ENCODE results near the gene BRAP. TPM values are rescaled to one million over a fixed set of nuclear protein-coding genes. Genes with fewer than 3 reads are reported as not detected.
"Not testable (repeated sequence)": the region's sequence is repeated elsewhere in the genome, so short reads cannot be mapped to it uniquely, and the experiment has no call there.

Gene BRAP
- total RNA-seq, 1 donor from 2014 or later = 20.9 TPM

DNA sequence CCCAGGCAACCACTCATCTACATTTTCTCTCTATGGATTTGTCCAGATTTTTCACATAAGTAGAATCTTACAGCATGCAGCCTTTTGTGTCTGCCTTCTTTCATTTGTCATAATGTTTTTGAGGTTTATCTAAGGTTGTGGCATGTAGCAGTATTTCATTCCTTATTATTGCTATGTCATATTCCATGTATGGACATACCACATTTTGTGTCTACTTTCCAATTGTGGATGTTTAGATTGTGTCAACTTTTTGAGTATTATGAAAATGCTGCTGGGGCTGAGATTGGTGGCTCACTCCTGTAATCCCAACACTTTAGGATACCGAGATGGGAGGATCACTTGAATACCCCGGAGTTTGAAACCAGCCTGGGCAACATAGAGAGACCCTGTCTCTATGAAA, 83.4 kb downstream of the BRAP start:
- TF ChIP-seq, protein P1, sequence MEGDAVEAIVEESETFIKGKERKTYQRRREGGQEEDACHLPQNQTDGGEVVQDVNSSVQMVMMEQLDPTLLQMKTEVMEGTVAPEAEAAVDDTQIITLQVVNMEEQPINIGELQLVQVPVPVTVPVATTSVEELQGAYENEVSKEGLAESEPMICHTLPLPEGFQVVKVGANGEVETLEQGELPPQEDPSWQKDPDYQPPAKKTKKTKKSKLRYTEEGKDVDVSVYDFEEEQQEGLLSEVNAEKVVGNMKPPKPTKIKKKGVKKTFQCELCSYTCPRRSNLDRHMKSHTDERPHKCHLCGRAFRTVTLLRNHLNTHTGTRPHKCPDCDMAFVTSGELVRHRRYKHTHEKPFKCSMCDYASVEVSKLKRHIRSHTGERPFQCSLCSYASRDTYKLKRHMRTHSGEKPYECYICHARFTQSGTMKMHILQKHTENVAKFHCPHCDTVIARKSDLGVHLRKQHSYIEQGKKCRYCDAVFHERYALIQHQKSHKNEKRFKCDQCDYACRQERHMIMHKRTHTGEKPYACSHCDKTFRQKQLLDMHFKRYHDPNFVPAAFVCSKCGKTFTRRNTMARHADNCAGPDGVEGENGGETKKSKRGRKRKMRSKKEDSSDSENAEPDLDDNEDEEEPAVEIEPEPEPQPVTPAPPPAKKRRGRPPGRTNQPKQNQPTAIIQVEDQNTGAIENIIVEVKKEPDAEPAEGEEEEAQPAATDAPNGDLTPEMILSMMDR (conservative IDR thresholded peaks at IDR 0.05) = no peak
- Mint-ChIP-seq H3K36me3 (no peaks in the 10 kb centered on the region), H3K4me3 (peak overlapping the region; percentile 39), H3K4me1 (ENCODE audit: unreplicated experiment) (peaks cover 13% of the 10 kb centered on the region), H3K27ac (peak overlapping the region; percentile 14), H3K9me3 (no peaks in the 10 kb centered on the region), H3K27me3 (peaks cover 2% of the 10 kb centered on the region)
- no peak for DNase-seq (ENCODE audit: extremely low spot score, unreplicated experiment)

DNA sequence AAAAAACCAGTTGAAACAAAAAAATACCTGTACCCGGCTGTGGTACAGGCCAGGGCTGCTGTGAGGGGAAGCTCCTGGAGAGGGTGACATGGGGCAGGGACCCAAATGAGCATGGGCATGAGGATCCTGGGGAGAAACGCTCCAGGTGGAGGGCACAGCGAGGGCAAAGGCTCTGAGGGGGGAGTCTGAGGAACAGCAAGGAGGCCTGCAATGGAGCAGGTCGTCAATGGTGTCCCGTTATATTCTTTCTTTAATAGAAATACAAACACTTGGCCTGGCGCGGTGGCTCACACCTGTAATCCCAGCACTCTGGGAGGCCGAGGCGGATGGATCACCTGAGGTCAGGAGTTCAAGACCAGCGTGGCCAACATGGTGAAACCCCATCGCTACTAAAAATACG, 84.8 kb downstream of the BRAP start:
- DNase-seq (ENCODE audit: extremely low spot score, unreplicated experiment); H3K4me3 Mint-ChIP-seq: not testable (repeated sequence)

DNA sequence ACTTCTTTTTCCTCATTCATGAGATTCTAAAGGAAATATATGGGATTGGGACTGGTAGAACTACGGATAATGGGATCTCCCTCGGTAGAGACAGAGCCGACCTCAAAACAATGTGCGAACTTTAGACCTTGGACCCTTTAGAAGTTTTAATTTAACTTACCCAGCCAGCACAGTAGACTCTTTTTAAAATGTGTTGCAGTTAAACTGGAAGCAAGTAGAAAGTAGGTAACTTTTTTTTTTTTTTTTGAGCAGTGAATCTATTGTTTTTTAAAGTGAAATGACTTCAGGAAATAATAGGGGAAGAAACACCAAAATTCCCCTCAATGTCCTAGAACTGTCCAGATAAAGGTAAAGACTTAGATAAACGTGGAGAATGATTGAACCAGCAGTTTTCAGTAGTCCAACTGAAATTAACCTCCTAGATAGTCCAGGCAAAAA, 85.5 kb downstream of the BRAP start:
- H3K4me3 Mint-ChIP-seq = peak overlapping the region; percentile 83
- no peaks in the 10 kb centered on the region for H3K9me3 Mint-ChIP-seq
- TF ChIP-seq, protein P1 (conservative IDR thresholded peaks at IDR 0.05) = no peak
- no peak for DNase-seq (ENCODE audit: extremely low spot score, unreplicated experiment)
- peaks cover 4% of the 10 kb centered on the region for H3K27me3 Mint-ChIP-seq
- peak overlapping the region; percentile 89 for H3K27ac Mint-ChIP-seq
- peaks cover 18% of the 10 kb centered on the region for H3K4me1 Mint-ChIP-seq (ENCODE audit: unreplicated experiment)
- peaks cover 4% of the 10 kb centered on the region for H3K36me3 Mint-ChIP-seq

More for the DNA sequence above, 84.8 kb downstream of the BRAP start:
- Mint-ChIP-seq H3K4me1 (ENCODE audit: unreplicated experiment) (peaks cover 14% of the 10 kb centered on the region), H3K27ac (peak overlapping the region; percentile 29)
- not testable (repeated sequence) for H3K27me3 Mint-ChIP-seq, H3K36me3 Mint-ChIP-seq, H3K9me3 Mint-ChIP-seq

DNA sequence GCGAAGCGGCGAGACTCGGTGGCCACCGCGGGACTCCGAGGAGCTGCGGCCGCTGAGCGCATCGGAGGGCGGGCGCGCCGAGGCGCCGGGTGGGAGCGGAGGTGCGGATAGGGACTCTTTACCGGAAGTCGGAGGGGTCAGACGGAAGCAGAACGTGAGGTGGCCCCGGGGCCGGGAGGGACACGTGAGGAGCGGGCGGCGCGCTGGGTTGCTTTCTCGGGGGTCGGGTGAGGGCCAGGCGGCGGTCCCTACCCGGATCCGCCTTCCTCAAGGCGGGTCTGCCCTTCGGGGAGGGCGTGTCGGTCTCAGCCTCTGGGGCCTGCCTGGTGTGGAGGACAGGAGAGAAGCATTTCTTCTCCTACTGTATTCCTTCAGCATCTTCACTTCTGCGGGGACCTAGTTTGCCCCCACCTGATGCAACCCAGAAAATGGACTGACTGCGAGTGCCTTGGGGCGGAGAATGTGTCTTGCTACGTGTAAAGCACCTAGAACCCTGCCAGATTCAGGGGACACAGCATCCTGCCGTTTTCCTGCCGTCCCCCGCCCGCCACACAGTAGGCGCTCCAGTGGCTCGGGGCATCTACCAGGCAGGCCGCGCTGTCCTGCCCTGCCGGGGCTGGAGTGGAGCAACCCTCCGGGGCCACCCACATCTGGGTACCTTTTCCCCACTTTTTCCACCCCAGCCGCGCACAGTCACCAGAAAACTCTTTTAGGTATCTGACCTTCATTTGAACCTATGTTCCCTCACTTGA, 86.1 kb downstream of the BRAP start:
- H3K27me3 Mint-ChIP-seq = peaks cover 4% of the 10 kb centered on the region
- peaks cover 22% of the 10 kb centered on the region for H3K4me1 Mint-ChIP-seq (ENCODE audit: unreplicated experiment)
- peak overlapping the region; percentile 89 for H3K27ac Mint-ChIP-seq
- peaks cover 4% of the 10 kb centered on the region for H3K36me3 Mint-ChIP-seq
- H3K9me3 Mint-ChIP-seq = no peaks in the 10 kb centered on the region
- TF ChIP-seq, protein P1 (conservative IDR thresholded peaks at IDR 0.05) = peak; percentile 34
- peak overlapping the region; percentile 83 for H3K4me3 Mint-ChIP-seq
- peak; percentile 92 for DNase-seq (ENCODE audit: extremely low spot score, unreplicated experiment)

DNA sequence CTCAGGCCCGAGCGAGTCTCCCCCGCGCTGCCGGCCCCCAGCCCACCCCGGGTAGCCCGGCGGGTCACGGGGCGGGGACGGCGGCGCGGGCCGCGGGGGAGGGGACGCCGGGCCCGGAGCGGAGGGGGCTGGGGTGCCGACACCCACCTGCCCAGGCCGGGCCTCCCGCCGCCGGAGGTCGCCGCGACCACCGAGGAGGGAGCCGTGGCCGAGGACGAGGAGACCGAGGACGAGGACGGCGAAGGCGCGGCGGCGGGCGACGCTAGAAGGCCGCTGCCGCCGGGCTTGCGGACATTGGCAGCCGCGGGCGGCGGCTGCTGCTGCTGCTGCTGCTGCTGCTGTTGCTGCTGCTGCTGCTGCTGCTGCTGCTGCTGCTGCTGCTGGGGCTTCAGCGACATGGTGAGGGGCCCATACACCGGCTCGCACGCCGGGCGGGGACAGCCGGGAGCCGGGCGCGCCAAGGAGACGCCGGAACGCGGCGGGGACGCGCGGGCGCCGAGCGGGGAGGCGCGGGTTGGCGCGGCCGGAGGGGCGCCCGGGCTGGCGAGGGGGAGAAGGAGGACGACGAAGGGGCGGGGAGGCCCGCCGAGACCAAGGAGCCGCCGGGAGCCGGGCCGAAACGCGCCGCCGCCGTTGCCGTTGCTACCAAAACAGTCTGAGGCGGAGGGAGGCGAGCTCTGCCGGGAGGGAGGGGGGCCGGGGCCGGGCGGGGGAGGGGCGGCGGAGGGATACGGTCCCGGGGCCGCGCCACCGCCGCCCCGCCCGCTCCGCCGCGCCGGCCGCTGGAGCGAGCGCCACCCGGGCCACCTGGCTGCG, 86.9 kb downstream of the BRAP start, which contains the start of gene ATXN2:
ATXN2 (minus strand) TSS at position 679 of the 816 bp plus-strand sequence; CDS start at position 398, 281 bp downstream.
- DNase-seq (ENCODE audit: extremely low spot score, unreplicated experiment) = peak; percentile 75

More for the DNA sequence above, 86.9 kb downstream of the BRAP start, which contains the start of gene ATXN2:
- Mint-ChIP-seq H3K27me3 (peaks cover 4% of the 10 kb centered on the region), H3K9me3 (no peaks in the 10 kb centered on the region), H3K36me3 (peaks cover 4% of the 10 kb centered on the region), H3K4me3 (peak within 1 kb of the TSS; percentile 100), H3K4me1 (ENCODE audit: unreplicated experiment) (peaks cover 25% of the 10 kb centered on the region), H3K27ac (peak within 1 kb of the TSS; percentile 99)
- TF ChIP-seq, protein P1 (conservative IDR thresholded peaks at IDR 0.05) = no peak

Data from type B pancreatic cell (in vitro differentiated cells).